Mesothelial cell of epicardium (in vitro differentiated cells): ENCODE results near the gene PPP1R1B. TPM values are rescaled to one million over a fixed set of nuclear protein-coding genes. Genes with fewer than 3 reads are reported as not detected.

ENCODE experiments used
- DNase-seq, 2 experiments: peaks; one replicate each; pipeline ENCODE4 v3.0.0; 2021; ENCODE audit warnings: low spot score in 2 of 2; ENCODE audit not compliant: unreplicated experiment in 2 of 2
- H3K27ac Mint-ChIP-seq: 2 replicates; pipeline ENCODE4 v1.8.0; 2021; ENCODE audit warnings: mixed read lengths
- H3K27me3 Mint-ChIP-seq: 2 replicates; pipeline ENCODE4 v1.8.0; 2021; ENCODE audit warnings: low read depth, mixed read lengths
- H3K36me3 Mint-ChIP-seq: 2 replicates; pipeline ENCODE4 v1.8.0; 2021; ENCODE audit warnings: mixed read lengths
- H3K4me1 Mint-ChIP-seq: 2 replicates; pipeline ENCODE4 v1.8.0; 2021; ENCODE audit warnings: mixed read lengths
- H3K4me3 Mint-ChIP-seq: 2 replicates; pipeline ENCODE4 v1.8.0; 2021; ENCODE audit warnings: mild to moderate bottlenecking, moderate library complexity, mixed read lengths
- H3K9me3 Mint-ChIP-seq: 2 replicates; pipeline ENCODE4 v1.8.0; 2021; ENCODE audit warnings: mixed read lengths
- total RNA-seq: library from RNA; stranded (reverse); gene quantifications from 3 replicates; pipeline ENCODE4 v1.2.1, GENCODE V29; 2021
- TF ChIP-seq, protein P1 (sequence below): fragments of 200-600 bp; sonication (generic); IDR thresholded peaks from one replicate; pipeline ENCODE4 v1.5.0; 2021; ENCODE audit warnings: antibody characterized with exemption; ENCODE audit not compliant: unreplicated experiment

Gene PPP1R1B
- total RNA-seq, 1 donor from 2014 or later, result 0.58 TPM

DNA sequence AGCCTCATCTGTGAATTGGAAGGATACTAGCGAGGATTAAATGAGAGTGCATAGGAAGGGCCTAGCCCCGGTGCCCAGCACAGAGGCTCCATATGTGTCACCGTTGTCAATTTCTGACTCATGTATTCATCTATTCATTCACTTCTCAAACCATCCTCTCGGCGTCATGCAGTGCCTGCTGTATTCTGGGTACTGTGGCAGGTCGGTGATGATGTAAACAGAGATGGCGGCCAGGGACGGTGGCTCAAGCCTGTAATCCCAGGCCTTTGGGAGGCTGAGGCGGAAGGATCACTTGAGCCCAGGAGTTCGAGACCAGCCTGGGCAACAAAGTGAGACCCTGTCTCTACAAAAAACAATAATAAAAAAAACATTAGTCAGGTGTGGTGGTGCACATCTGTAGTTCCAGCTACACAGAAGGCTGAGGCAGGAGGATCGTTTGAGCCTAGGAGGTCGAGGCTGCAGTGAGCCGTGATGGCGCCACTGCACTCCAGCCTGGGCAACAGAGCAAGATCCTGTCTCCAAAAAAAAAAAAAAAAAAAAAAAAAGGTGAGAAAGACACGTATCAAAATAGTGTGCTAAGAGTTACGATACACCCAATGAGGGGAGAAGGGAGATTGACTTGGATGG, 4.3 kb upstream of the PPP1R1B start:
- no peak overlapping the region for H3K27ac Mint-ChIP-seq
- peaks cover 81% of the 10 kb centered on the region for H3K27me3 Mint-ChIP-seq
- H3K36me3 Mint-ChIP-seq, result no peaks in the 10 kb centered on the region
- no peak overlapping the region for H3K4me3 Mint-ChIP-seq
- no peak for DNase-seq
- peaks cover 14% of the 10 kb centered on the region for H3K4me1 Mint-ChIP-seq
- H3K9me3 Mint-ChIP-seq, result no peaks in the 10 kb centered on the region
- TF ChIP-seq, protein P1, sequence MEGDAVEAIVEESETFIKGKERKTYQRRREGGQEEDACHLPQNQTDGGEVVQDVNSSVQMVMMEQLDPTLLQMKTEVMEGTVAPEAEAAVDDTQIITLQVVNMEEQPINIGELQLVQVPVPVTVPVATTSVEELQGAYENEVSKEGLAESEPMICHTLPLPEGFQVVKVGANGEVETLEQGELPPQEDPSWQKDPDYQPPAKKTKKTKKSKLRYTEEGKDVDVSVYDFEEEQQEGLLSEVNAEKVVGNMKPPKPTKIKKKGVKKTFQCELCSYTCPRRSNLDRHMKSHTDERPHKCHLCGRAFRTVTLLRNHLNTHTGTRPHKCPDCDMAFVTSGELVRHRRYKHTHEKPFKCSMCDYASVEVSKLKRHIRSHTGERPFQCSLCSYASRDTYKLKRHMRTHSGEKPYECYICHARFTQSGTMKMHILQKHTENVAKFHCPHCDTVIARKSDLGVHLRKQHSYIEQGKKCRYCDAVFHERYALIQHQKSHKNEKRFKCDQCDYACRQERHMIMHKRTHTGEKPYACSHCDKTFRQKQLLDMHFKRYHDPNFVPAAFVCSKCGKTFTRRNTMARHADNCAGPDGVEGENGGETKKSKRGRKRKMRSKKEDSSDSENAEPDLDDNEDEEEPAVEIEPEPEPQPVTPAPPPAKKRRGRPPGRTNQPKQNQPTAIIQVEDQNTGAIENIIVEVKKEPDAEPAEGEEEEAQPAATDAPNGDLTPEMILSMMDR, result no peak

DNA sequence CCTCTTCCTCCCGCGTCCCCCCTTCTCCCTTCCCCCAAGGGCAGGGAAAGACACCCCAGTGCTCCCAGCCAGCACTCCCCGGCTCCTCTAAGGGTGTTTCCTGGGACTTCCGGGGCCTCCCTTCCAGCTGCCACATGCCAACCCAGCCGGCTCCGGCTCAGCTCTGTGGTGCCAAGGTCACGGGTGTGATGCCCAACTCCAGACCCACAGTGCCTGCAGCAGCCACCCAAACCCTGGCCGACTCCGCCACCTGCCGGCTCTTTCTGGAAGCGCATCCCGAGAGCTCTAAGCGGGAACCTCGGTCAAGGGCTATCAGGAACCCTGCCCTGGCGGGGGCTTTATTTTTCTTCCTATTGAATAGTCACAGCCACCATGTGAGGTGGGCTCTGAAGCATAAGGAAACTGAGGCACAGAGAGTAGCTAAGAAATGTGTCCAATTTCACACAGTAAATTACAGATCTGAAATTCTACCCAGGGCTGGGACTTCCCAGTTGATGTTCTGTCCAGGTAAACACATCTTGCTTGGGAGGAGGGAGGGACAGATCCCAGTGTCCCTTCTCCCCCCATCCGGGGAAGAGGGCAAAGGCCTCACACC, 3.3 kb upstream of the PPP1R1B start:
- peak; percentile 51 to 90 for DNase-seq
- no peak overlapping the region for H3K27ac Mint-ChIP-seq
- no peaks in the 10 kb centered on the region for H3K36me3 Mint-ChIP-seq
- peaks cover 19% of the 10 kb centered on the region for H3K4me1 Mint-ChIP-seq
- TF ChIP-seq, protein P1, result peak; percentile 95
- H3K4me3 Mint-ChIP-seq, result no peak overlapping the region
- H3K27me3 Mint-ChIP-seq, result peaks cover 86% of the 10 kb centered on the region
- no peaks in the 10 kb centered on the region for H3K9me3 Mint-ChIP-seq

DNA sequence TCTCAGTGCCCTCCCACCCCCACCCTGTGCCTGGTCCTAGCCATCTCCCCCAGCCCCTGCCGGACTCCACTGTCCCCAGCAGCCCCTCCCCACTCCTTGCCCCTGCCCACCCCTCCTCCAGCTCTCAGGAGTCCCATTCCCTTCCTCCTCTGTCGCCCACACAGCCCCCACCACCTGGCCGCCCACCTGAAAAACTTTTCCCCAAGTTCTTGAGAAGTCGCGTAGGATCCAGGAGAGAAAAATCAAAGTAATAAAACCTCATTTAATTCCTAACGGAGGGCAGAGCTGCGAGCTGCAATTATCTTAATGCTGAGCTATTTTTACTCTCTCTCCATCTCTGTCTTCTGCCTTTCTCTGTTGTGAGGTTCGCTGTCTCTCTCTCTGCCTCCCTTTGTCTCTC, 2.4 kb upstream of the PPP1R1B start:
- H3K27ac Mint-ChIP-seq, result no peak overlapping the region
- H3K4me1 Mint-ChIP-seq, result peaks cover 19% of the 10 kb centered on the region
- H3K27me3 Mint-ChIP-seq, result peaks cover 86% of the 10 kb centered on the region
- TF ChIP-seq, protein P1, result no peak
- H3K36me3 Mint-ChIP-seq, result no peaks in the 10 kb centered on the region
- H3K9me3 Mint-ChIP-seq, result no peaks in the 10 kb centered on the region
- DNase-seq, result no peak
- H3K4me3 Mint-ChIP-seq, result no peak overlapping the region

- H3K9me3 Mint-ChIP-seq, result no peaks in the 10 kb centered on the region
- TF ChIP-seq, protein P1, result no peak
- H3K4me3 Mint-ChIP-seq, result peak overlapping the region; percentile 65
- H3K36me3 Mint-ChIP-seq, result no peaks in the 10 kb centered on the region
- H3K27ac Mint-ChIP-seq, result no peak overlapping the region
- no peak for DNase-seq
- peaks cover 19% of the 10 kb centered on the region for H3K4me1 Mint-ChIP-seq
- peaks cover 86% of the 10 kb centered on the region for H3K27me3 Mint-ChIP-seq
Observed at GRCh38 chr17:39625198-39625785, 1.5 kb upstream of the PPP1R1B start.

DNA sequence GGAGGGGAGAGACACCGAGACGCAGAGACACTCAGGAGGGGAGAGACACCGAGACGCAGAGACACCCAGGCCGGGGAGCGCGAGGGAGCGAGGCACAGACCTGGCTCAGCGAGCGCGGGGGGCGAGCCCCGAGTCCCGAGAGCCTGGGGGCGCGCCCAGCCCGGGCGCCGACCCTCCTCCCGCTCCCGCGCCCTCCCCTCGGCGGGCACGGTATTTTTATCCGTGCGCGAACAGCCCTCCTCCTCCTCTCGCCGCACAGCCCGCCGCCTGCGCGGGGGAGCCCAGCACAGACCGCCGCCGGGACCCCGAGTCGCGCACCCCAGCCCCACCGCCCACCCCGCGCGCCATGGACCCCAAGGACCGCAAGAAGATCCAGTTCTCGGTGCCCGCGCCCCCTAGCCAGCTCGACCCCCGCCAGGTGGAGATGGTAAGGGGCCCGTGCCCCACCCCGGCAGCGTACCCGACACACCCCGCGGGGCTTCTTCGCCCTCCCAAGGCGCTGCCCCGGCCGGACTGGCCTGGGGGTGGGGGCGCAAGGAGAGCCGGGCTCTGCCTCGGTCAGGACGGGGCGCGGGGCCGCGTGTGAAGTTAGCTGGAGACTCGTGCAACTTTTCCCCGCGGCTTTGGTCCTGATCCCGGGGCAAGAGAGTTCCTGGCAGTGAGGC, 427 bp downstream of the PPP1R1B start:
- peaks cover 28% of the 10 kb centered on the region for H3K4me1 Mint-ChIP-seq
- peak overlapping the region; percentile 65 for H3K4me3 Mint-ChIP-seq
- no peak overlapping the region for H3K27ac Mint-ChIP-seq
- H3K36me3 Mint-ChIP-seq, result no peaks in the 10 kb centered on the region
- no peak for DNase-seq
- no peaks in the 10 kb centered on the region for H3K9me3 Mint-ChIP-seq
- TF ChIP-seq, protein P1, result no peak
- peaks cover 78% of the 10 kb centered on the region for H3K27me3 Mint-ChIP-seq
